ENCODE results near the gene PTPRU. TPM values are rescaled to one million over a fixed set of nuclear protein-coding genes. Genes with fewer than 3 reads are reported as not detected.

Gene PTPRU
- total and polyA plus RNA-seq, 4 donors: 1.6 to 15.1 (median 6.0) TPM

DNA sequence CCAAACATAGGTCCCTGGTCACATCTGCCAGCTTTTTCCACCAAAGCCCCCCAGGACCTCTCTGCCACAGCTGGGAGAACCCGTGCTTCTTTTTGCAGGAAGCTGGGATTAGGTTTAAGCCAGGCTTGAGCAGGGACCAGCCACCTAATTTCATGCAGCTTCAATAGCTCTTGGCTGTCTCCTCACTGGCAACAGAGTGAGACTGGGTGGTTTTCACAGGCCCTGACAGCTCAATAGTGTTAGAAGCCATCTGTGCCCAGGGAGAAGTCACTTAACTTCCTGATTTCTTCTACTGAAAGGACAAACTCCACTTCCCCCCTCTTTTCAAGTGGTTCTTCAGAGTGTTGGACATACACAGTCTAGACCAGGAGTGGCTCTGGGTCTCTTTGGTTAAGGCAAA lies 34.3 kb upstream of the PTPRU start:
- no peaks in the 10 kb centered on the region for H3K27me3 ChIP-seq (ENCODE audit: control insufficient read depth in 4 of 4, insufficient read depth in 4 of 4, low read length in 3 of 4)
- peaks cover 0 to 11% (median 1%) of the 10 kb centered on the region in 4 donors for H3K4me1 ChIP-seq (ENCODE audit: control insufficient read depth in 4 of 4, insufficient read depth in 4 of 4, low read length in 3 of 4)
- no peak overlapping the region for H3K9ac ChIP-seq (ENCODE audit: low read depth in 1 of 2, low read length in 2 of 2)
- no peaks in the 10 kb centered on the region for H3K9me3 ChIP-seq (ENCODE audit: control insufficient read depth in 4 of 4, low read length in 3 of 4)
- 88% methylated on average over 1 of the region's 1 CpG for WGBS
- no peak overlapping the region for H3K4me3 ChIP-seq (ENCODE audit: low read depth in 1 of 3, low read length in 3 of 3)
- no peak for DNase-seq (ENCODE audit: low spot score)
- H3K27ac ChIP-seq (ENCODE audit: low read depth in 1 of 2, low read length in 2 of 2): peak overlapping the region; percentile 10 to 13
- TF ChIP-seq, protein P1, sequence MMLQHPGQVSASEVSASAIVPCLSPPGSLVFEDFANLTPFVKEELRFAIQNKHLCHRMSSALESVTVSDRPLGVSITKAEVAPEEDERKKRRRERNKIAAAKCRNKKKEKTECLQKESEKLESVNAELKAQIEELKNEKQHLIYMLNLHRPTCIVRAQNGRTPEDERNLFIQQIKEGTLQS (IDR thresholded peaks at IDR 0.05): no peak
- TF ChIP-seq RXRA (IDR thresholded peaks at IDR 0.05): no peak
- TF ChIP-seq, protein P2, sequence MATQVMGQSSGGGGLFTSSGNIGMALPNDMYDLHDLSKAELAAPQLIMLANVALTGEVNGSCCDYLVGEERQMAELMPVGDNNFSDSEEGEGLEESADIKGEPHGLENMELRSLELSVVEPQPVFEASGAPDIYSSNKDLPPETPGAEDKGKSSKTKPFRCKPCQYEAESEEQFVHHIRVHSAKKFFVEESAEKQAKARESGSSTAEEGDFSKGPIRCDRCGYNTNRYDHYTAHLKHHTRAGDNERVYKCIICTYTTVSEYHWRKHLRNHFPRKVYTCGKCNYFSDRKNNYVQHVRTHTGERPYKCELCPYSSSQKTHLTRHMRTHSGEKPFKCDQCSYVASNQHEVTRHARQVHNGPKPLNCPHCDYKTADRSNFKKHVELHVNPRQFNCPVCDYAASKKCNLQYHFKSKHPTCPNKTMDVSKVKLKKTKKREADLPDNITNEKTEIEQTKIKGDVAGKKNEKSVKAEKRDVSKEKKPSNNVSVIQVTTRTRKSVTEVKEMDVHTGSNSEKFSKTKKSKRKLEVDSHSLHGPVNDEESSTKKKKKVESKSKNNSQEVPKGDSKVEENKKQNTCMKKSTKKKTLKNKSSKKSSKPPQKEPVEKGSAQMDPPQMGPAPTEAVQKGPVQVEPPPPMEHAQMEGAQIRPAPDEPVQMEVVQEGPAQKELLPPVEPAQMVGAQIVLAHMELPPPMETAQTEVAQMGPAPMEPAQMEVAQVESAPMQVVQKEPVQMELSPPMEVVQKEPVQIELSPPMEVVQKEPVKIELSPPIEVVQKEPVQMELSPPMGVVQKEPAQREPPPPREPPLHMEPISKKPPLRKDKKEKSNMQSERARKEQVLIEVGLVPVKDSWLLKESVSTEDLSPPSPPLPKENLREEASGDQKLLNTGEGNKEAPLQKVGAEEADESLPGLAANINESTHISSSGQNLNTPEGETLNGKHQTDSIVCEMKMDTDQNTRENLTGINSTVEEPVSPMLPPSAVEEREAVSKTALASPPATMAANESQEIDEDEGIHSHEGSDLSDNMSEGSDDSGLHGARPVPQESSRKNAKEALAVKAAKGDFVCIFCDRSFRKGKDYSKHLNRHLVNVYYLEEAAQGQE (IDR thresholded peaks at IDR 0.05): no peak
- no peak for TF ChIP-seq FOXA2 (IDR thresholded peaks at IDR 0.05)
- TF ChIP-seq, protein P3, sequence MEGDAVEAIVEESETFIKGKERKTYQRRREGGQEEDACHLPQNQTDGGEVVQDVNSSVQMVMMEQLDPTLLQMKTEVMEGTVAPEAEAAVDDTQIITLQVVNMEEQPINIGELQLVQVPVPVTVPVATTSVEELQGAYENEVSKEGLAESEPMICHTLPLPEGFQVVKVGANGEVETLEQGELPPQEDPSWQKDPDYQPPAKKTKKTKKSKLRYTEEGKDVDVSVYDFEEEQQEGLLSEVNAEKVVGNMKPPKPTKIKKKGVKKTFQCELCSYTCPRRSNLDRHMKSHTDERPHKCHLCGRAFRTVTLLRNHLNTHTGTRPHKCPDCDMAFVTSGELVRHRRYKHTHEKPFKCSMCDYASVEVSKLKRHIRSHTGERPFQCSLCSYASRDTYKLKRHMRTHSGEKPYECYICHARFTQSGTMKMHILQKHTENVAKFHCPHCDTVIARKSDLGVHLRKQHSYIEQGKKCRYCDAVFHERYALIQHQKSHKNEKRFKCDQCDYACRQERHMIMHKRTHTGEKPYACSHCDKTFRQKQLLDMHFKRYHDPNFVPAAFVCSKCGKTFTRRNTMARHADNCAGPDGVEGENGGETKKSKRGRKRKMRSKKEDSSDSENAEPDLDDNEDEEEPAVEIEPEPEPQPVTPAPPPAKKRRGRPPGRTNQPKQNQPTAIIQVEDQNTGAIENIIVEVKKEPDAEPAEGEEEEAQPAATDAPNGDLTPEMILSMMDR (IDR thresholded peaks at IDR 0.05; ENCODE audit: low read depth, low read length, missing input control): no peak
- TF ChIP-seq SP1 (IDR thresholded peaks at IDR 0.05): no peak
- TF ChIP-seq HNF4A (conservative IDR thresholded peaks at IDR 0.05): no peak
- no peak for TF ChIP-seq NR2F2 (IDR thresholded peaks at IDR 0.05)
- no peak for TF ChIP-seq HNF4G (IDR thresholded peaks at IDR 0.05)
- no peak for TF ChIP-seq YY1 (IDR thresholded peaks at IDR 0.05)
- TF ChIP-seq GABPA (IDR thresholded peaks at IDR 0.05 in 1 of 2, conservative IDR thresholded peaks at IDR 0.05 in 1 of 2): no peak
- no peak for TF ChIP-seq TAF1 (conservative IDR thresholded peaks at IDR 0.05)
- H3K36me3 ChIP-seq (ENCODE audit: control insufficient read depth in 4 of 4, insufficient read depth in 3 of 4, low read depth in 1 of 4, low read length in 3 of 4): peaks cover 6 to 38% (median 11%) of the 10 kb centered on the region in 4 donors

DNA sequence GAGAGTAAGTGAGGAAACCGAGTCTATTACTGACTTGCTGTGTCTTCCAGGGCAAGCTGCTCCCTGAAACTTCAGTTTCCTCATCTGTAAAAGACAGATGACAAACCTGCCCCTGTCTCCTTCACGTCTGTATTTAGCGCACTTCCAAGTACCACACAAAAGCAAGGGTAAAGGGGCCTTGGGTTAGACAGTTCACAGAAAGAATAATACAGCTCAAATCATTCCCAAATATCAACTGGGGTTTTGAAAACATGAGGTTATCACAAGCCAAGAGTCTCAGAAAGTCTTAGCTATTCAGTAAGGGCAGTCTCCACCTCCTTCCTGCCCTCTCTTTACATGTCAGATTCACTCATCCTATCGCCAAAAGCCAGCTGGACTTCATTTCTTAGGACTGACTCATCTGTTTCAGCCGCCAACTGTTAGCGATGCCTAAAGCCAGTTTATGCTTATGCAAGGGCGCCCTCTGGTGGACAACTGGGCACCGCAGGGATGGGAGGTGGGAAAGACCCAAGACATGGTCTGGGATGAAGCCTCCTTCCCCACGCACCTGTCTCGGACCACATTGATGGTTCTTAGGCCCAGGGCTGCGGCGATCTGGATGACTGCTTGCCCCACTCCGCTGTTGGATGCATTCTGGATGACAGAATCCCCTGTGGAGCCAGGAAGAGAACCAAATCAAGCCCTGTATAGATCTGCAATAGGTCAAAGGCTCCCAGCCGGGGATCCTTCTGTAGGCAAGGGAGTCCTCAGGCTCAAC lies 33.6 kb upstream of the PTPRU start:
- DNase-seq (ENCODE audit: low spot score): peak; percentile 97
- Histone ChIP-seq H3K27ac (ENCODE audit: low read depth in 1 of 2, low read length in 2 of 2) (peak overlapping the region; percentile 10 to 13), H3K27me3 (ENCODE audit: control insufficient read depth in 4 of 4, insufficient read depth in 4 of 4, low read length in 3 of 4) (no peaks in the 10 kb centered on the region), H3K9ac (ENCODE audit: low read depth in 1 of 2, low read length in 2 of 2) (no peak overlapping the region), H3K9me3 (ENCODE audit: control insufficient read depth in 4 of 4, low read length in 3 of 4) (no peaks in the 10 kb centered on the region), H3K36me3 (ENCODE audit: control insufficient read depth in 4 of 4, insufficient read depth in 3 of 4, low read depth in 1 of 4, low read length in 3 of 4) (peaks cover 6 to 38% (median 11%) of the 10 kb centered on the region in 4 donors), H3K4me3 (ENCODE audit: low read depth in 1 of 3, low read length in 3 of 3) (no peak overlapping the region), H3K4me1 (ENCODE audit: control insufficient read depth in 4 of 4, insufficient read depth in 4 of 4, low read length in 3 of 4) (peaks cover 0 to 6% (median under 1%) of the 10 kb centered on the region in 4 donors)
- 27% methylated on average over 14 of the region's 14 CpGs for WGBS
- TF ChIP-seq YY1 (IDR thresholded peaks at IDR 0.05) (peak; percentile 46), JUND (IDR thresholded peaks at IDR 0.05) (peak; percentile 94 to 95), HNF4G (IDR thresholded peaks at IDR 0.05) (no peak), RXRA (IDR thresholded peaks at IDR 0.05) (peak in 1 of 2 donors; percentile 37), SP1 (IDR thresholded peaks at IDR 0.05) (peak; percentile 30), RAD21 (IDR thresholded peaks at IDR 0.05) (peak; percentile 100)
- TF ChIP-seq, protein P2 (IDR thresholded peaks at IDR 0.05): no peak
- TF ChIP-seq, protein P4, sequence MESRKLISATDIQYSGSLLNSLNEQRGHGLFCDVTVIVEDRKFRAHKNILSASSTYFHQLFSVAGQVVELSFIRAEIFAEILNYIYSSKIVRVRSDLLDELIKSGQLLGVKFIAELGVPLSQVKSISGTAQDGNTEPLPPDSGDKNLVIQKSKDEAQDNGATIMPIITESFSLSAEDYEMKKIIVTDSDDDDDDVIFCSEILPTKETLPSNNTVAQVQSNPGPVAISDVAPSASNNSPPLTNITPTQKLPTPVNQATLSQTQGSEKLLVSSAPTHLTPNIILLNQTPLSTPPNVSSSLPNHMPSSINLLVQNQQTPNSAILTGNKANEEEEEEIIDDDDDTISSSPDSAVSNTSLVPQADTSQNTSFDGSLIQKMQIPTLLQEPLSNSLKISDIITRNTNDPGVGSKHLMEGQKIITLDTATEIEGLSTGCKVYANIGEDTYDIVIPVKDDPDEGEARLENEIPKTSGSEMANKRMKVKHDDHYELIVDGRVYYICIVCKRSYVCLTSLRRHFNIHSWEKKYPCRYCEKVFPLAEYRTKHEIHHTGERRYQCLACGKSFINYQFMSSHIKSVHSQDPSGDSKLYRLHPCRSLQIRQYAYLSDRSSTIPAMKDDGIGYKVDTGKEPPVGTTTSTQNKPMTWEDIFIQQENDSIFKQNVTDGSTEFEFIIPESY (IDR thresholded peaks at IDR 0.05): no peak
- TF ChIP-seq, protein P1 (IDR thresholded peaks at IDR 0.05): peak; percentile 45
- TF ChIP-seq, protein P3 (IDR thresholded peaks at IDR 0.05; ENCODE audit: low read depth, low read length, missing input control): peak; percentile 99
